H4 (cell line): Measurements from ENCODE around the gene ARV1. TPM values are rescaled to one million over a fixed set of nuclear protein-coding genes. Genes with fewer than 3 reads are reported as not detected.
"Not testable (repeated sequence)": the region's sequence is repeated elsewhere in the genome, so short reads cannot be mapped to it uniquely, and the experiment has no call there.

ENCODE experiments used
- DNase-seq: peaks from one replicate; pipeline ENCODE4 v3.0.0-alpha.2; 2015; ENCODE audit warnings: low spot score
- total RNA-seq: library from RNA; depleted of rRNA; stranded (reverse); fragments of >200 nt; shearing (Covaris generic); gene quantifications from 2 replicates; pipeline ENCODE4 v1.2.3, GENCODE V29; 2014; rRNA removed

Gene ARV1
- total RNA-seq, 1 experiment from 2014 or later, result 35.8 TPM

DNA sequence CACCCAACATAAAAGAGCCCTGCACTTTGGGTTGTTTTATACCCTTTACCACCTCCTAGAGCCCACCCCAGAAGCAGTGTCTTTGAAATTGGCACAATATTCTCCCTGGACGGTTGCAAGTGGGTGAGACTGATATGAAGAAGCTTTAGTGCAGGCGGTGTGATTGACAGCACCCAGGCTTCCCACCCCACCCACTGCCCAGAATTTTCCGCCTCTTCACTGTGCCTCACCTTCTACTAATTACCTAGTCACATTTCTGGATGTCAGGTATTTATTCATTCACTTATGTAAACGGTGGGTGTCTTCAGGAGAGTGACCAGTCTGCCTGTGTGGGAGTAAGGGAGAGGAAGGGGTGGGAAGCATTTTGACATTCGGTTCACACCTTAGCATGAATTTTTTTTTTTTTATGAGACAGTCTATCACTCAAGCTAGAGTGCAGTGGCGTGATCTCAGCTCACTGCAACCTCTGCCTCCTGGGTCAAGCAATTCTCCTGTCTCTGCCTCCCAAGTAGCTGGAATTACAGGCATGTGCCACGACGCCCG, 62.9 kb downstream of the ARV1 start:
- no peak for DNase-seq

DNA sequence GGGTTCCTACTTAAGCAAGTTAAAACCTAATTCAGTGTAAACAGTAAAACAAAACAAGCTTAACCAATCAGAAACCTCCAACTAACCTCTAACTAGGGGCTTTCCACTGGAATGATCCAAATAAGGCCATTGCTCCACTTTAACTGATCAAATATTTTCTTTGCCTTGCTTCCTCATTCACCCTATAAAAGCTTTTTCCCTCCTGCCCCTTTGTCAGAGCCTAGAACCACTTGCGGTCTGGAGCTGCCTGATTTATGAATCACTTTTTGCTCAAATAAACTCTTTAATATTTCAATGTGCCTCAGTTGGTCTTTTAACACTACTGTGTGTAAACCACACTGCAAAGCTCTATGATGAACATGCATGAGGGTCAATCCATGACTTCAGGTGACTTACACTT, 65.7 kb downstream of the ARV1 start:
- no peak for DNase-seq

DNA sequence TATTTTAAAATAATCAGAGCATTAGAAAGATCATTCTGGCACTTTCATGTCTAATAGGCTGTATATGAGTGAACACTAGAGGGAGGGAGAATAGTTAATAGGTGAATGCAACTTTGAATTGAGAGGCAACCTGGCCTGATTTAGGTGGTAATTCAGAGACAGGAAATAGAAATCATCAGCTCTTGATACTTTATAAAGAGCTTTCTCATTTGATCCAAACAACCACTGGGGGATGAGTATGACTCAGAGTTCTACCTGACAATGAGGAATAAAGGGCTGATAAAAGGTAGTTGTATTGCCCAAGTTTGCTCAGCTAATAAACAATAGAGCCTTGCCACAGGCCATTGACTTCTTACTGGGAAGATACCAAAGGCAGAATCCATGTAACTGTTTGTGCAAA, 66.4 kb downstream of the ARV1 start:
- no peak for DNase-seq

DNA sequence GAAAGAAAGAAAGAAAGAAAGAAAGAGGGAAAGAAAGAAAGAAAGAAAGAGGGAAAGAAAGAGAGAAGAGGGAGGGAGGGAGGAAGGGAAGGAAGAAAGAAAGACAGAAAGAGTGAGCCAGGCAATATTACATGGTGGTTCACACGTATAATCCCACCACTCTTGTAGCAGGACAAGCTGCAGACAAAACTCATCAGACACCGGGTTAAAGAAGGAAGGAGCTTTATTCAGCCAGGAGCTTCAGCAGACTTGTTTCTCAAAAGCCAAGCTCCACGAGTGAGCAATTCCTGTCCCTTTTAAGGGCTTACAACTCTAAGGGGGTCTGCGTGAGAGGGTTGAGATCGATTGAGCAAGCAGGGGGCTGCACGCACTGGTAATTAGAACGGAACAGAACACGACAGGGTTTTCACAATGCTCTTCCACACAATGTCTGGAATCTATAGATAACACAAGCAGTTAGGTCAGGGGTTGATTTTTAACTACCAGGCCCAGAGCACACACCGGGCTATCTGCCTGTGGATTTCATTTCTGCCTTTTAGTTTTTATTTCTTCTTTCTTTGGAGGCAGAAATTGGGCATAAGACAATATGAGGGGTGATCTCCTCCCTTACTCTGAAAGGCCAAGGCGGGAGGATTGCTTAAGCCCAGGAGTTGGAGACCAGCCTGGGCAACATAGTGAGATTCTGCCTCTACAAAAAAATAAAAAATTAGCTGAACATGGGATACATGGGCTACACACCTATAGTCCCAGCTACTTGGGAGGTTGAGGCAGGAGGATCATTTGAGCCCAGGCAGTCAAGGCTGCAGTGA, 67.2 kb downstream of the ARV1 start:
- not testable (repeated sequence) for DNase-seq

DNA sequence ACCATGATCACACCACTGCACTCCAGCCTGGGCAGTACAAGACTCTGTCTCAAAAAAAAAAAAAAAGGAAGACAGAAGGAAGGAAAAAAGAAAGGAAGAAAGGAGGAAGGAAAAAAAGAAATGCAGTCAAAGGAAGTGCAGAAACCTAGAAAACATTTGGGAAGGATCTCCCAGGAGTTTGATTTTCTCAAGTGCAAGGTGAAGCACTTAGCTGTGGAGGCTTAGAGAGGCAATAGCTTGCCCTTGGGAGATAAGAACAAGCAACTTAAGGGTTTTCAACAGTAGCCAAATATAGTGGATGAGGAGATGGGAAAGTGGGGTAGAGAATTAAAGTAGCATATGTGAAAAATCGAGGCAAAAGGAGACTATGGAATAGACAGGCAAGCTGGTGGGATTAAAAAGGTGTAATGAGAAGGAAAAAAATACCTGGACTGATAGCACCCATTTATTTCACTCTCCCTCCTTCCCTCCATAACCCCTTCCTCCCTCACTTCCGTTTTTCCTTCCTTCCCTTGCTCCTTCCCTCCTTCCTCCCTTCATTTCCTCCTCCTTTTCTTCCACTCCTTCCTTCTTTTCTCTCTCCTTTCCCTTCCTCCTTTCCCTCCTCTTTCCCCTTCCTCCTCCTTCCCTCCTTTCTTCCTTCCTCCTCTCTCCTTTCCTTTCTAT, 68.0 kb downstream of the ARV1 start:
- DNase-seq, result no peak

DNA sequence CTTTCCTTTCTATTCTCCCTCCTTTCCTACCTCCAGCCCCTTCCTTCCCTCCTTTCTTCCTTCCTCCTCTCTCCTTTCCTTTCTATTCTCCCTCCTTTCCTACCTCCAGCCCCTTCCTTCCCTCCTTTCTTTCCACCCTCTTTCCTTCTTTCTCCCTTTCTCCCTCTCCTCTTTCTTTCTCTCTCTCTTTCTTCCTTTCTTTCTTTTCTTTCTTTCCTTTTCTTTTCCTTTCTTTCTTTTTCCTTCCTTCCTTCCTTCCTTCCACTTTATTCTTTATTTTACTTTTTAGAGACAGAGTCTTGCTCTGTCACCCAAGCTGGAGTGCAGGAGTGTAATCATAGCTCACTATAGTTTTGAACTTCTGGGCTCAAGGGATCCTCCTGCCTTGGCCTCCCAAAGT, 68.6 kb downstream of the ARV1 start:
- DNase-seq, result not testable (repeated sequence)

DNA sequence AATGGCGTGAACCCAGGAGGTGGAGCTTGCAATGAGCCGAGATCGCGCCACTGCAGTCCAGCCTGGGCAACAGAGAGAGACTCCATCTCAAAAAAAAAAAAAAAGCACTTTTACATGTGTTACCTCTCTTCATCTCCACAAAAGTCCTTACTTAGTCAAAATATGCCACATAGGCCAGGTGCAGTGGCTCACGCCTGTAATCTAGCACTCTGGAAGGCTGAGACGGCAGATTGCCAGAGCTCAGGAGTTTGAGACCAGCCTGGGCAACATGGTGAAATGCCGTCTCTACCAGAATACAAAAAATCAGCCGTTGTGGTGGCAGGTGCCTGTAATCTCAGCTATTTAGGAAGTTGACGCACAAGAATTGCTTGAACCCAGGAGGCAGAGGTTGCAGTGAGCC, 69.5 kb downstream of the ARV1 start:
- DNase-seq, result not testable (repeated sequence)

DNA sequence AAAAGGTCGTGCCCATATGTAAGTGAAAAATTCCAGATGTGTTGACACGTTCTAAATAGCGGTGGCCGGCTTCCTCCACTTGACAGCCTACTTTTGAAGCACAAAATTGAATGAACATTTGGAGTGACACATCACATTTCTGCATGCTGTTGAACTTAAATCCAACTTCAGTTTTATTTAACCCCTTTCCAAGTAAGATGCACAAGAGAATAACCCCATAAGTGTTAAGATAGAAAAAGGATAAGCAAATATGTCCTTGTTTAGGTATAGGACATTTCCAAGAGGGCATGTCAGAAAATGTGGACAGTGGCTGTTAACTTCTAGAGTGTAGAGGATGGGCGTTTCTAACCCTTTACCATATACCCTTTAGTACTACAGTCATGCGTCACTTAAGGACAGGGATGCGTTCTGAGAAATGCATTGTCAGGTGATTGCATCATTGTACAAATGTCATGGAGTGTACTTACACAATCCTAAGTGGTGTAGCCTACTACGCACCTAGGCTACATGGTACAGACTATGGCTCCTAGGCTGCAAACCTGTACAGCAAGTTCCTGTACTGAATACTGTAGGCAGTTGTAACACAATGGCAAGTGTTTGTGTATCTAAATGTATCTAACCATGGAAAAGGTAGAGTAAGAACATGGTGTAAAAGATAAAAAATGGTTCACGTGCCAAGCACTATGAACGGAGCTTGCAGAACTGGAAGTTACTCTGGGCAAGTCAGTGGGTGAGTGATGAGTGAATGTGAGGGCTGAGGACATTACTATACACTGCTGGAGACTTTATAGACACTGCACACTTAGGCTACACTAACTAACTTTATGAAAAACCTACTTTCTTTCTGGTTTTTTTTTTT, 70.5 kb downstream of the ARV1 start:
- no peak for DNase-seq

Other genes starting within 250 kb of the ARV1 start
- gene CAPN9, start 231.7 kb upstream of the ARV1 start, total RNA-seq, result 0.50 TPM in 1 of 2 replicates, not detected in the other
- gene C1orf198, start 110.6 kb upstream of the ARV1 start, total RNA-seq, result 19.0 and 23.4 TPM in 2 replicates
- 8.3 and 11.3 TPM in 2 replicates for gene TTC13, start 233 bp upstream of the ARV1 start, total RNA-seq
- gene FAM89A, start 61.2 kb downstream of the ARV1 start, total RNA-seq, result 24.9 and 32.0 TPM in 2 replicates
- not detected in 2 replicates for gene TRIM67, start 183.0 kb downstream of the ARV1 start, total RNA-seq